ENCODE data around the gene CDH4.

GRCh38 chr20:61784801-61785566 is 532.9 kb downstream of the CDH4 start:
- TF ChIP-seq CTCF (IDR thresholded peaks at IDR 0.05; ENCODE audit: insufficient read depth, low read length, poor library complexity, severe bottlenecking) (no peak), EZH2phosphoT487 (conservative IDR thresholded peaks at IDR 0.05; ENCODE audit: low read length) (no peak)
